Neural cell (in vitro differentiated cells): ENCODE measurements around the gene CYP8B1. TPM values are rescaled to one million over a fixed set of nuclear protein-coding genes. Genes with fewer than 3 reads are reported as not detected.

Experiments
- H2AFZ ChIP-seq: fragments of 200-600, 300-800 bp; sonication (generic), shearing (Covaris generic); 2 replicates; pipeline ENCODE4 v1.6.0; 2014; ENCODE audit warnings: low read depth, mild to moderate bottlenecking, antibody characterized with exemption, low read length, moderate library complexity
- H3F3A ChIP-seq: fragments of 200-600 bp; shearing (Covaris generic); 2 replicates; pipeline ENCODE4 v1.6.1; 2016; ENCODE audit warnings: mild to moderate bottlenecking, moderate library complexity, mixed read lengths, antibody characterized with exemption, low read length; ENCODE audit not compliant: insufficient read depth, poor library complexity, severe bottlenecking
- H3K27ac ChIP-seq: fragments of 200-600, 300-800 bp; sonication (generic), shearing (Covaris generic); 2 replicates; pipeline ENCODE4 v1.5.1; 2014; ENCODE audit warnings: mild to moderate bottlenecking, low read length, moderate library complexity
- H3K27me3 ChIP-seq: fragments of 300-800, 200-600 bp; sonication (generic), shearing (Covaris generic); 2 replicates; pipeline ENCODE4 v1.6.0; 2014; ENCODE audit warnings: mild to moderate bottlenecking, low read depth, low read length, moderate library complexity; ENCODE audit not compliant: insufficient read depth
- H3K36me3 ChIP-seq: fragments of 300-800, 200-600 bp; sonication (generic), shearing (Covaris generic); 2 replicates; pipeline ENCODE4 v1.5.1; 2014; ENCODE audit warnings: mild to moderate bottlenecking, antibody characterized with exemption, low read length, moderate library complexity; ENCODE audit not compliant: insufficient read depth
- H3K4me2 ChIP-seq: fragments of 300-800, 200-600 bp; sonication (generic), shearing (Covaris generic); 2 replicates; pipeline ENCODE4 v1.6.0; 2014; ENCODE audit warnings: mild to moderate bottlenecking, low read length
- H3K4me3 ChIP-seq: fragments of 300-800, 200-600 bp; sonication (generic), shearing (Covaris generic); 2 replicates; pipeline ENCODE4 v1.5.1; 2014; ENCODE audit warnings: mild to moderate bottlenecking, low read length, moderate library complexity
- H3K79me2 ChIP-seq: fragments of 200-600 bp; shearing (Covaris generic); replicated peaks from 2 replicates; pipeline ENCODE4 v1.6.0; 2014; ENCODE audit warnings: mild to moderate bottlenecking, low read length, moderate library complexity; ENCODE audit not compliant: insufficient read depth
- H3K9ac ChIP-seq: fragments of 300-800, 200-600 bp; sonication (generic), shearing (Covaris generic); 2 replicates; pipeline ENCODE4 v1.6.1; 2016; ENCODE audit warnings: mild to moderate bottlenecking, low read length, mixed read lengths
- H3K9me2 ChIP-seq: fragments of 200-600 bp; shearing (Covaris generic); 2 replicates; pipeline ENCODE4 v1.6.1; 2016; ENCODE audit warnings: mild to moderate bottlenecking, low read length, mixed read lengths; ENCODE audit not compliant: insufficient read depth
- H3K9me3 ChIP-seq: fragments of 200-600, 300-800 bp; sonication (generic), shearing (Covaris generic); 2 replicates; pipeline ENCODE4 v1.6.1; 2016; ENCODE audit warnings: mild to moderate bottlenecking, mixed run types, low read length, moderate library complexity, mixed read lengths
- H4K20me1 ChIP-seq: fragments of 200-600 bp; shearing (Covaris generic); 2 replicates; pipeline ENCODE4 v1.6.1; 2016; ENCODE audit warnings: mild to moderate bottlenecking, mixed run types; ENCODE audit not compliant: insufficient read depth
- EP300 ChIP-seq: fragments of 450-650 bp; conservative IDR thresholded peaks from 2 replicates; pipeline ENCODE4 v1.6.1; 2014; ENCODE audit warnings: antibody characterized with exemption, mild to moderate bottlenecking, moderate library complexity; ENCODE audit not compliant: poor library complexity, severe bottlenecking
- EZH2 ChIP-seq: fragments of 200-600, 300-800 bp; shearing (Covaris generic), sonication (generic); IDR thresholded peaks from 2 replicates; pipeline ENCODE4 v1.6.1; 2014; ENCODE audit warnings: antibody characterized with exemption, low read length, borderline replicate concordance, mild to moderate bottlenecking; ENCODE audit not compliant: insufficient read depth, poor library complexity, severe bottlenecking
- MXI1 ChIP-seq: fragments of 450-650 bp; conservative IDR thresholded peaks from 2 replicates; pipeline ENCODE4 v1.6.1; 2014; ENCODE audit warnings: antibody characterized with exemption, mild to moderate bottlenecking; ENCODE audit not compliant: poor library complexity, severe bottlenecking
- POLR2AphosphoS5 ChIP-seq: IDR thresholded peaks from 2 replicates; pipeline ENCODE4 v1.6.1; 2012
- RAD21 ChIP-seq: fragments of 450-650 bp; conservative IDR thresholded peaks from 2 replicates; pipeline ENCODE4 v1.6.1; 2014; ENCODE audit warnings: antibody characterized with exemption, mild to moderate bottlenecking, moderate library complexity
- SMC3 ChIP-seq: fragments of 450-650 bp; conservative IDR thresholded peaks from 2 replicates; pipeline ENCODE4 v1.6.1; 2014; ENCODE audit warnings: antibody characterized with exemption, mild to moderate bottlenecking, moderate library complexity; ENCODE audit not compliant: poor library complexity
- TAF1 ChIP-seq: IDR thresholded peaks from 2 replicates; pipeline ENCODE4 v1.6.1; 2012; ENCODE audit warnings: low read depth
- polyA plus RNA-seq: library from polyadenylated mRNA; depleted of rRNA; stranded (reverse); fragments of >200 nt; gene quantifications from 2 replicates; pipeline ENCODE4 v1.2.3, GENCODE V29; 2014
- TF ChIP-seq, protein P1 (sequence below): IDR thresholded peaks from 2 replicates; pipeline ENCODE4 v1.6.1; 2012; ENCODE audit warnings: borderline replicate concordance
- TF ChIP-seq, protein P2 (sequence below): fragments of 450-650 bp; IDR thresholded peaks from 2 replicates; pipeline ENCODE4 v1.5.1; 2014; ENCODE audit warnings: antibody characterized with exemption, mild to moderate bottlenecking, moderate library complexity; ENCODE audit not compliant: poor library complexity, severe bottlenecking

CYP8B1 gene
- polyA plus RNA-seq, 1 donor from 2014 or later, result not detected

GRCh38 chr3:42867138-42867537 is 8.5 kb downstream of the CYP8B1 start:
- no peaks in the 10 kb centered on the region for H3K27me3 ChIP-seq
- TF ChIP-seq, protein P1, sequence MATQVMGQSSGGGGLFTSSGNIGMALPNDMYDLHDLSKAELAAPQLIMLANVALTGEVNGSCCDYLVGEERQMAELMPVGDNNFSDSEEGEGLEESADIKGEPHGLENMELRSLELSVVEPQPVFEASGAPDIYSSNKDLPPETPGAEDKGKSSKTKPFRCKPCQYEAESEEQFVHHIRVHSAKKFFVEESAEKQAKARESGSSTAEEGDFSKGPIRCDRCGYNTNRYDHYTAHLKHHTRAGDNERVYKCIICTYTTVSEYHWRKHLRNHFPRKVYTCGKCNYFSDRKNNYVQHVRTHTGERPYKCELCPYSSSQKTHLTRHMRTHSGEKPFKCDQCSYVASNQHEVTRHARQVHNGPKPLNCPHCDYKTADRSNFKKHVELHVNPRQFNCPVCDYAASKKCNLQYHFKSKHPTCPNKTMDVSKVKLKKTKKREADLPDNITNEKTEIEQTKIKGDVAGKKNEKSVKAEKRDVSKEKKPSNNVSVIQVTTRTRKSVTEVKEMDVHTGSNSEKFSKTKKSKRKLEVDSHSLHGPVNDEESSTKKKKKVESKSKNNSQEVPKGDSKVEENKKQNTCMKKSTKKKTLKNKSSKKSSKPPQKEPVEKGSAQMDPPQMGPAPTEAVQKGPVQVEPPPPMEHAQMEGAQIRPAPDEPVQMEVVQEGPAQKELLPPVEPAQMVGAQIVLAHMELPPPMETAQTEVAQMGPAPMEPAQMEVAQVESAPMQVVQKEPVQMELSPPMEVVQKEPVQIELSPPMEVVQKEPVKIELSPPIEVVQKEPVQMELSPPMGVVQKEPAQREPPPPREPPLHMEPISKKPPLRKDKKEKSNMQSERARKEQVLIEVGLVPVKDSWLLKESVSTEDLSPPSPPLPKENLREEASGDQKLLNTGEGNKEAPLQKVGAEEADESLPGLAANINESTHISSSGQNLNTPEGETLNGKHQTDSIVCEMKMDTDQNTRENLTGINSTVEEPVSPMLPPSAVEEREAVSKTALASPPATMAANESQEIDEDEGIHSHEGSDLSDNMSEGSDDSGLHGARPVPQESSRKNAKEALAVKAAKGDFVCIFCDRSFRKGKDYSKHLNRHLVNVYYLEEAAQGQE, result no peak
- TF ChIP-seq EZH2 (no peak), SMC3 (no peak), MXI1 (no peak), RAD21 (no peak), POLR2AphosphoS5 (no peak), TAF1 (no peak)
- TF ChIP-seq, protein P2, sequence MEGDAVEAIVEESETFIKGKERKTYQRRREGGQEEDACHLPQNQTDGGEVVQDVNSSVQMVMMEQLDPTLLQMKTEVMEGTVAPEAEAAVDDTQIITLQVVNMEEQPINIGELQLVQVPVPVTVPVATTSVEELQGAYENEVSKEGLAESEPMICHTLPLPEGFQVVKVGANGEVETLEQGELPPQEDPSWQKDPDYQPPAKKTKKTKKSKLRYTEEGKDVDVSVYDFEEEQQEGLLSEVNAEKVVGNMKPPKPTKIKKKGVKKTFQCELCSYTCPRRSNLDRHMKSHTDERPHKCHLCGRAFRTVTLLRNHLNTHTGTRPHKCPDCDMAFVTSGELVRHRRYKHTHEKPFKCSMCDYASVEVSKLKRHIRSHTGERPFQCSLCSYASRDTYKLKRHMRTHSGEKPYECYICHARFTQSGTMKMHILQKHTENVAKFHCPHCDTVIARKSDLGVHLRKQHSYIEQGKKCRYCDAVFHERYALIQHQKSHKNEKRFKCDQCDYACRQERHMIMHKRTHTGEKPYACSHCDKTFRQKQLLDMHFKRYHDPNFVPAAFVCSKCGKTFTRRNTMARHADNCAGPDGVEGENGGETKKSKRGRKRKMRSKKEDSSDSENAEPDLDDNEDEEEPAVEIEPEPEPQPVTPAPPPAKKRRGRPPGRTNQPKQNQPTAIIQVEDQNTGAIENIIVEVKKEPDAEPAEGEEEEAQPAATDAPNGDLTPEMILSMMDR, result no peak

DNA sequence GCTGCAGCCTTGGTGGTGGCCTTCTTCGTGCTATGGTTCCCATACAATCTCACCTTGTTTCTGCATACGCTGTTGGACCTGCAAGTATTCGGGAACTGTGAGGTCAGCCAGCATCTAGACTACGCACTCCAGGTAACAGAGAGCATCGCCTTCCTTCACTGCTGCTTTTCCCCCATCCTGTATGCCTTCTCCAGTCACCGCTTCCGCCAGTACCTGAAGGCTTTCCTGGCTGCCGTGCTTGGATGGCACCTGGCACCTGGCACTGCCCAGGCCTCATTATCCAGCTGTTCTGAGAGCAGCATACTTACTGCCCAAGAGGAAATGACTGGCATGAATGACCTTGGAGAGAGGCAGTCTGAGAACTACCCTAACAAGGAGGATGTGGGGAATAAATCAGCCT is 10.4 kb downstream of the CYP8B1 start:
- Histone ChIP-seq H3K36me3 (no peaks in the 10 kb centered on the region), H3K9me3 (no peaks in the 10 kb centered on the region)

More at GRCh38 chr3:42867138-42867537, 8.5 kb downstream of the CYP8B1 start:
- H3K4me2 ChIP-seq, result no peak overlapping the region
- no peaks in the 10 kb centered on the region for H3K36me3 ChIP-seq
- H2AFZ ChIP-seq, result no peak overlapping the region
- H3K9me3 ChIP-seq, result no peaks in the 10 kb centered on the region
- H3K79me2 ChIP-seq, result no peaks in the 10 kb centered on the region
- H4K20me1 ChIP-seq, result no peaks in the 10 kb centered on the region
- no peak overlapping the region for H3K4me3 ChIP-seq
- H3K9me2 ChIP-seq, result no peaks in the 10 kb centered on the region
- H3K27ac ChIP-seq, result no peak overlapping the region
- no peaks in the 10 kb centered on the region for H3F3A ChIP-seq
- H3K9ac ChIP-seq, result no peak overlapping the region

GRCh38 chr3:42864321-42864950 is 11.2 kb downstream of the CYP8B1 start:
- H3K27me3 ChIP-seq, result no peaks in the 10 kb centered on the region
- H3K36me3 ChIP-seq, result no peaks in the 10 kb centered on the region
- H3K27ac ChIP-seq, result no peak overlapping the region
- no peaks in the 10 kb centered on the region for H3K9me3 ChIP-seq
- H3K4me2 ChIP-seq, result no peak overlapping the region
- H4K20me1 ChIP-seq, result no peaks in the 10 kb centered on the region
- H3K9me2 ChIP-seq, result no peaks in the 10 kb centered on the region
- no peak overlapping the region for H3K4me3 ChIP-seq
- no peak overlapping the region for H3K9ac ChIP-seq
- TF ChIP-seq SMC3 (no peak), RAD21 (no peak), EP300 (no peak), MXI1 (no peak), TAF1 (no peak)
- H3K79me2 ChIP-seq, result no peaks in the 10 kb centered on the region
- H2AFZ ChIP-seq, result no peak overlapping the region
- no peaks in the 10 kb centered on the region for H3F3A ChIP-seq

More for the DNA sequence above, 10.4 kb downstream of the CYP8B1 start:
- Histone ChIP-seq H3K4me2 (no peak overlapping the region), H3K79me2 (no peaks in the 10 kb centered on the region), H2AFZ (no peak overlapping the region), H3F3A (no peaks in the 10 kb centered on the region), H3K4me3 (no peak overlapping the region), H3K27me3 (no peaks in the 10 kb centered on the region), H3K27ac (no peak overlapping the region), H3K9ac (no peak overlapping the region), H4K20me1 (no peaks in the 10 kb centered on the region), H3K9me2 (no peaks in the 10 kb centered on the region)
- TF ChIP-seq POLR2AphosphoS5, result no peak
- no peak for TF ChIP-seq EZH2
- no peak for TF ChIP-seq EP300
- TF ChIP-seq SMC3, result no peak
